Neural cell (in vitro differentiated cells): ENCODE measurements around the gene PSMG3. TPM values are rescaled to one million over a fixed set of nuclear protein-coding genes. Genes with fewer than 3 reads are reported as not detected.

ENCODE experiments used
- H2AFZ ChIP-seq: fragments of 200-600, 300-800 bp; sonication (generic), shearing (Covaris generic); 2 replicates; pipeline ENCODE4 v1.6.0; 2014; ENCODE audit warnings: low read depth, mild to moderate bottlenecking, antibody characterized with exemption, low read length, moderate library complexity
- H3F3A ChIP-seq: fragments of 200-600 bp; shearing (Covaris generic); 2 replicates; pipeline ENCODE4 v1.6.1; 2016; ENCODE audit warnings: mild to moderate bottlenecking, moderate library complexity, mixed read lengths, antibody characterized with exemption, low read length; ENCODE audit not compliant: insufficient read depth, poor library complexity, severe bottlenecking
- H3K27ac ChIP-seq: fragments of 200-600, 300-800 bp; sonication (generic), shearing (Covaris generic); 2 replicates; pipeline ENCODE4 v1.5.1; 2014; ENCODE audit warnings: mild to moderate bottlenecking, low read length, moderate library complexity
- H3K27me3 ChIP-seq: fragments of 300-800, 200-600 bp; sonication (generic), shearing (Covaris generic); 2 replicates; pipeline ENCODE4 v1.6.0; 2014; ENCODE audit warnings: mild to moderate bottlenecking, low read depth, low read length, moderate library complexity; ENCODE audit not compliant: insufficient read depth
- H3K36me3 ChIP-seq: fragments of 300-800, 200-600 bp; sonication (generic), shearing (Covaris generic); 2 replicates; pipeline ENCODE4 v1.5.1; 2014; ENCODE audit warnings: mild to moderate bottlenecking, antibody characterized with exemption, low read length, moderate library complexity; ENCODE audit not compliant: insufficient read depth
- H3K4me2 ChIP-seq: fragments of 300-800, 200-600 bp; sonication (generic), shearing (Covaris generic); 2 replicates; pipeline ENCODE4 v1.6.0; 2014; ENCODE audit warnings: mild to moderate bottlenecking, low read length
- H3K4me3 ChIP-seq: fragments of 300-800, 200-600 bp; sonication (generic), shearing (Covaris generic); 2 replicates; pipeline ENCODE4 v1.5.1; 2014; ENCODE audit warnings: mild to moderate bottlenecking, low read length, moderate library complexity
- H3K79me2 ChIP-seq: fragments of 200-600 bp; shearing (Covaris generic); replicated peaks from 2 replicates; pipeline ENCODE4 v1.6.0; 2014; ENCODE audit warnings: mild to moderate bottlenecking, low read length, moderate library complexity; ENCODE audit not compliant: insufficient read depth
- H3K9ac ChIP-seq: fragments of 300-800, 200-600 bp; sonication (generic), shearing (Covaris generic); 2 replicates; pipeline ENCODE4 v1.6.1; 2016; ENCODE audit warnings: mild to moderate bottlenecking, low read length, mixed read lengths
- H3K9me2 ChIP-seq: fragments of 200-600 bp; shearing (Covaris generic); 2 replicates; pipeline ENCODE4 v1.6.1; 2016; ENCODE audit warnings: mild to moderate bottlenecking, low read length, mixed read lengths; ENCODE audit not compliant: insufficient read depth
- H3K9me3 ChIP-seq: fragments of 200-600, 300-800 bp; sonication (generic), shearing (Covaris generic); 2 replicates; pipeline ENCODE4 v1.6.1; 2016; ENCODE audit warnings: mild to moderate bottlenecking, mixed run types, low read length, moderate library complexity, mixed read lengths
- H4K20me1 ChIP-seq: fragments of 200-600 bp; shearing (Covaris generic); 2 replicates; pipeline ENCODE4 v1.6.1; 2016; ENCODE audit warnings: mild to moderate bottlenecking, mixed run types; ENCODE audit not compliant: insufficient read depth
- CTCF ChIP-seq: fragments of 450-650 bp; IDR thresholded peaks from 2 replicates; pipeline ENCODE4 v1.5.1; 2014; ENCODE audit warnings: antibody characterized with exemption, mild to moderate bottlenecking, moderate library complexity; ENCODE audit not compliant: poor library complexity, severe bottlenecking
- EP300 ChIP-seq: fragments of 450-650 bp; conservative IDR thresholded peaks from 2 replicates; pipeline ENCODE4 v1.6.1; 2014; ENCODE audit warnings: antibody characterized with exemption, mild to moderate bottlenecking, moderate library complexity; ENCODE audit not compliant: poor library complexity, severe bottlenecking
- EZH2 ChIP-seq: fragments of 200-600, 300-800 bp; shearing (Covaris generic), sonication (generic); IDR thresholded peaks from 2 replicates; pipeline ENCODE4 v1.6.1; 2014; ENCODE audit warnings: antibody characterized with exemption, low read length, borderline replicate concordance, mild to moderate bottlenecking; ENCODE audit not compliant: insufficient read depth, poor library complexity, severe bottlenecking
- MXI1 ChIP-seq: fragments of 450-650 bp; conservative IDR thresholded peaks from 2 replicates; pipeline ENCODE4 v1.6.1; 2014; ENCODE audit warnings: antibody characterized with exemption, mild to moderate bottlenecking; ENCODE audit not compliant: poor library complexity, severe bottlenecking
- POLR2AphosphoS5 ChIP-seq: IDR thresholded peaks from 2 replicates; pipeline ENCODE4 v1.6.1; 2012
- RAD21 ChIP-seq: fragments of 450-650 bp; conservative IDR thresholded peaks from 2 replicates; pipeline ENCODE4 v1.6.1; 2014; ENCODE audit warnings: antibody characterized with exemption, mild to moderate bottlenecking, moderate library complexity
- REST ChIP-seq: IDR thresholded peaks from 2 replicates; pipeline ENCODE4 v1.6.1; 2012; ENCODE audit warnings: borderline replicate concordance
- SMC3 ChIP-seq: fragments of 450-650 bp; conservative IDR thresholded peaks from 2 replicates; pipeline ENCODE4 v1.6.1; 2014; ENCODE audit warnings: antibody characterized with exemption, mild to moderate bottlenecking, moderate library complexity; ENCODE audit not compliant: poor library complexity
- TAF1 ChIP-seq: IDR thresholded peaks from 2 replicates; pipeline ENCODE4 v1.6.1; 2012; ENCODE audit warnings: low read depth
- polyA plus RNA-seq: library from polyadenylated mRNA; depleted of rRNA; stranded (reverse); fragments of >200 nt; gene quantifications from 2 replicates; pipeline ENCODE4 v1.2.3, GENCODE V29; 2014

The PSMG3 gene
- polyA plus RNA-seq, 1 donor from 2014 or later, result 50.6 TPM

- no peaks in the 10 kb centered on the region for H3F3A ChIP-seq
- TF ChIP-seq EZH2 (no peak), CTCF (no peak), SMC3 (no peak), MXI1 (no peak), RAD21 (no peak), TAF1 (no peak), EP300 (no peak), REST (no peak), POLR2AphosphoS5 (no peak)
- no peak overlapping the region for H3K9ac ChIP-seq
- H2AFZ ChIP-seq, result no peak overlapping the region
- H3K27ac ChIP-seq, result no peak overlapping the region
- H3K4me3 ChIP-seq, result no peak overlapping the region
- no peaks in the 10 kb centered on the region for H3K36me3 ChIP-seq
- H3K9me2 ChIP-seq, result no peaks in the 10 kb centered on the region
- H3K27me3 ChIP-seq, result no peaks in the 10 kb centered on the region
- no peaks in the 10 kb centered on the region for H3K9me3 ChIP-seq
- no peak overlapping the region for H3K4me2 ChIP-seq
- no peaks in the 10 kb centered on the region for H4K20me1 ChIP-seq
- peaks cover 13% of the 10 kb centered on the region for H3K79me2 ChIP-seq
Observed at GRCh38 chr7:1541431-1542162, 28.2 kb downstream of the PSMG3 start.

- H3K27ac ChIP-seq, result no peak overlapping the region
- no peaks in the 10 kb centered on the region for H4K20me1 ChIP-seq
Observed at GRCh38 chr7:1540776-1541271, 29.0 kb downstream of the PSMG3 start.

More at GRCh38 chr7:1540776-1541271, 29.0 kb downstream of the PSMG3 start:
- Histone ChIP-seq H3K4me2 (no peak overlapping the region), H3F3A (no peaks in the 10 kb centered on the region), H3K9ac (no peak overlapping the region), H3K9me2 (no peaks in the 10 kb centered on the region), H3K79me2 (peaks cover 13% of the 10 kb centered on the region), H3K27me3 (no peaks in the 10 kb centered on the region), H3K36me3 (no peaks in the 10 kb centered on the region), H2AFZ (no peak overlapping the region), H3K4me3 (no peak overlapping the region), H3K9me3 (no peaks in the 10 kb centered on the region)
- no peak for TF ChIP-seq CTCF
- TF ChIP-seq MXI1, result no peak
- TF ChIP-seq EZH2, result no peak
- no peak for TF ChIP-seq EP300
- no peak for TF ChIP-seq TAF1
- no peak for TF ChIP-seq SMC3
- no peak for TF ChIP-seq REST
- TF ChIP-seq RAD21, result no peak
- TF ChIP-seq POLR2AphosphoS5, result no peak
